Esophagus squamous epithelium (tissue), 5 donors: ENCODE measurements around the gene TIE1. TPM values are rescaled to one million over a fixed set of nuclear protein-coding genes. Genes with fewer than 3 reads are reported as not detected.

Experiments used
- DNase-seq: peaks from one replicate; lab custom pipeline; 2025; lab: John Stamatoyannopoulos, UW
- H3K27ac ChIP-seq, 4 donors: fragments of 200-600 bp; sonication (generic); one replicate each; pipeline ENCODE4 v1.5.1; 2016 to 2019; ENCODE audit warnings: mild to moderate bottlenecking in 1 of 4
- H3K27me3 ChIP-seq, 4 donors: fragments of 200-600 bp; sonication (generic); 1 replicate in 3 of 4; 2 replicates in 1 of 4; pipeline versions ENCODE4 v1.5.1 to v1.6.0; 2017 to 2021; ENCODE audit warnings: antibody characterized with exemption in 1 of 4
- H3K36me3 ChIP-seq, 3 donors: fragments of 200-600 bp; sonication (generic); one replicate each; pipeline ENCODE4 v1.5.1; 2016 to 2019
- H3K4me1 ChIP-seq, 3 donors: fragments of 200-600 bp; sonication (generic); one replicate each; pipeline ENCODE4 v1.5.1; 2017 to 2019
- H3K4me3 ChIP-seq, 4 donors: fragments of 200-600 bp; sonication (generic); 1 replicate in 3 of 4; 2 replicates in 1 of 4; pipeline ENCODE4 v1.5.1; 2016 to 2019; ENCODE audit warnings: mild to moderate bottlenecking in 2 of 4, moderate library complexity in 1 of 4
- H3K9me3 ChIP-seq, 3 donors: fragments of 200-600 bp; sonication (generic); one replicate each; pipeline ENCODE4 v1.5.1; 2016 to 2019
- CTCF ChIP-seq, 6 experiments: fragments of 450-650 bp in 4 of 6; fragments of 200-600 bp in 2 of 6; sonication (generic) in 2 of 6; IDR thresholded peaks; one replicate each; pipeline ENCODE4 v1.5.1; 2016 to 2019; ENCODE audit warnings: antibody characterized with exemption in 6 of 6, mild to moderate bottlenecking in 4 of 6, moderate library complexity in 4 of 6
- POLR2A ChIP-seq, 4 donors: fragments of 450-650 bp; IDR thresholded peaks; one replicate each; pipeline ENCODE4 v1.6.1; 2017; ENCODE audit warnings: antibody characterized with exemption in 4 of 4, mild to moderate bottlenecking in 4 of 4, moderate library complexity in 3 of 4
- WGBS, 2 donors: methylation state at CpG; one replicate each; pipeline ENCODE4 v1.1.5; 2018; 5-methylcytosine and 5-hydroxymethylcytosine counted together
- intact Hi-C: fragments of 100-400 bp; cut with DNase I; formaldehyde crosslinking; loops from one replicate; pipeline ENCODE4 v1.15.0; 2022
- total RNA-seq, 4 donors: library from RNA; depleted of rRNA; stranded (reverse); fragments of >200 nt; gene quantifications; one replicate each; pipeline ENCODE4 v1.1.0, GENCODE V29; 2016
- donor health status: DM: yes; HTN: yes; CAD: no.

TIE1 gene
- total RNA-seq, 4 donors from 2014 or later: 3.1 to 16.6 (median 5.9) TPM

- no peak for TF ChIP-seq POLR2A (IDR thresholded peaks at IDR 0.05)
- TF ChIP-seq CTCF (IDR thresholded peaks at IDR 0.05): no peak
- peaks cover 0 to 12% (median 0%) of the 10 kb centered on the region in 3 donors for H3K9me3 ChIP-seq
- no peaks in the 10 kb centered on the region for H3K27me3 ChIP-seq
- peaks cover 0 to 7% (median 0%) of the 10 kb centered on the region in 3 donors for H3K36me3 ChIP-seq
- 84 to 85% methylated on average over 4 to 5 of the region's 5 CpGs for WGBS, 2 donors
- intact Hi-C loops: no loop called here
- no peak overlapping the region for H3K27ac ChIP-seq
- H3K4me1 ChIP-seq: no peaks in the 10 kb centered on the region
- no peak for DNase-seq
- H3K4me3 ChIP-seq: no peak overlapping the region
Observed at GRCh38 chr1:43322506-43322905, 21.7 kb downstream of the TIE1 start.

GRCh38 chr1:43324810-43325209 lies 24.0 kb downstream of the TIE1 start:
- 84 to 93% methylated on average over 1 of the region's 1 CpG for WGBS, 2 donors
- peaks cover 0 to 7% (median 0%) of the 10 kb centered on the region in 3 donors for H3K36me3 ChIP-seq
- H3K4me3 ChIP-seq: no peak overlapping the region
- TF ChIP-seq CTCF (IDR thresholded peaks at IDR 0.05): no peak
- no peak for TF ChIP-seq POLR2A (IDR thresholded peaks at IDR 0.05)
- intact Hi-C loops: no loop called here
- peaks cover 2 to 4% (median 2%) of the 10 kb centered on the region in 3 donors for H3K4me1 ChIP-seq
- H3K27ac ChIP-seq: no peak overlapping the region
- no peak for DNase-seq
- peaks cover 0 to 12% (median 0%) of the 10 kb centered on the region in 3 donors for H3K9me3 ChIP-seq
- no peaks in the 10 kb centered on the region for H3K27me3 ChIP-seq

GRCh38 chr1:43325381-43325780 lies 24.6 kb downstream of the TIE1 start:
- no peak for TF ChIP-seq POLR2A (IDR thresholded peaks at IDR 0.05)
- TF ChIP-seq CTCF (IDR thresholded peaks at IDR 0.05): no peak
- intact Hi-C loops: no loop called here
- Histone ChIP-seq H3K27ac (no peak overlapping the region), H3K9me3 (peaks cover 0 to 12% (median 0%) of the 10 kb centered on the region in 3 donors), H3K36me3 (peaks cover 0 to 7% (median 0%) of the 10 kb centered on the region in 3 donors), H3K4me3 (no peak overlapping the region), H3K27me3 (no peaks in the 10 kb centered on the region), H3K4me1 (peaks cover 8 to 9% (median 8%) of the 10 kb centered on the region in 3 donors)
- no peak for DNase-seq

- no peak for TF ChIP-seq CTCF (IDR thresholded peaks at IDR 0.05)
- TF ChIP-seq POLR2A (IDR thresholded peaks at IDR 0.05): no peak
- no peak overlapping the region for H3K27ac ChIP-seq
- peaks cover 10 to 12% (median 11%) of the 10 kb centered on the region in 3 donors for H3K4me1 ChIP-seq
- WGBS, 2 donors: 86 to 89% methylated on average over 1 of the region's 1 CpG
- intact Hi-C loops: no loop called here
- H3K36me3 ChIP-seq: no peaks in the 10 kb centered on the region
- no peak overlapping the region for H3K4me3 ChIP-seq
- no peaks in the 10 kb centered on the region for H3K27me3 ChIP-seq
- peaks cover 0 to 12% (median 0%) of the 10 kb centered on the region in 3 donors for H3K9me3 ChIP-seq
- DNase-seq: no peak
Observed at GRCh38 chr1:43327549-43328292, 26.9 kb downstream of the TIE1 start.

- no peak overlapping the region for H3K4me3 ChIP-seq
- no peak for TF ChIP-seq POLR2A (IDR thresholded peaks at IDR 0.05)
- TF ChIP-seq CTCF (IDR thresholded peaks at IDR 0.05): no peak
- no peak for DNase-seq
- peaks cover 0 to 7% (median 0%) of the 10 kb centered on the region in 3 donors for H3K9me3 ChIP-seq
- H3K36me3 ChIP-seq: no peaks in the 10 kb centered on the region
- H3K27me3 ChIP-seq: no peaks in the 10 kb centered on the region
- WGBS, 2 donors: 33 to 37% methylated on average over 1 to 4 of the region's 6 CpGs
- intact Hi-C loops: no loop called here
- peaks cover 10 to 12% (median 11%) of the 10 kb centered on the region in 3 donors for H3K4me1 ChIP-seq
- peak overlapping the region in 3 of 4 donors; percentile 32 to 55 (median 34) for H3K27ac ChIP-seq
Observed at GRCh38 chr1:43329995-43330751, 29.4 kb downstream of the TIE1 start.
